Hepatocyte (in vitro differentiated cells): Measurements from ENCODE around the gene ROR1.

ENCODE experiments used
- CTCF ChIP-seq: fragments of 200-600 bp; sonication (generic); IDR thresholded peaks from 2 replicates; pipeline ENCODE4 v1.5.1; 2016; ENCODE audit warnings: antibody characterized with exemption, mild to moderate bottlenecking; ENCODE audit not compliant: poor library complexity
- EZH2 ChIP-seq: fragments of 200-600 bp; sonication (generic); IDR thresholded peaks from 2 replicates; pipeline ENCODE4 v1.6.1; 2016; ENCODE audit warnings: antibody characterized with exemption, mild to moderate bottlenecking, borderline replicate concordance
- EZH2phosphoT487 ChIP-seq: fragments of 200-600 bp; sonication (generic); IDR thresholded peaks from one replicate; pipeline ENCODE4 v1.6.1; 2018; ENCODE audit warnings: antibody characterized with exemption, mild to moderate bottlenecking, low read depth, moderate library complexity; ENCODE audit not compliant: unreplicated experiment, severe bottlenecking

- TF ChIP-seq CTCF (no peak), EZH2phosphoT487 (no peak), EZH2 (no peak)
Measured at GRCh38 chr1:63987014-63987627, 213.3 kb downstream of the ROR1 start.
